GM19043 (cell line): Measurements from ENCODE around the gene CIZ1.

Experiments
- ATAC-seq: cut with Tn5 transposase; IDR thresholded peaks from one replicate; pipeline ENCODE4 v1.9.1; 2021; ENCODE audit warnings: low read depth; ENCODE audit not compliant: unreplicated experiment

The CIZ1 gene

DNA sequence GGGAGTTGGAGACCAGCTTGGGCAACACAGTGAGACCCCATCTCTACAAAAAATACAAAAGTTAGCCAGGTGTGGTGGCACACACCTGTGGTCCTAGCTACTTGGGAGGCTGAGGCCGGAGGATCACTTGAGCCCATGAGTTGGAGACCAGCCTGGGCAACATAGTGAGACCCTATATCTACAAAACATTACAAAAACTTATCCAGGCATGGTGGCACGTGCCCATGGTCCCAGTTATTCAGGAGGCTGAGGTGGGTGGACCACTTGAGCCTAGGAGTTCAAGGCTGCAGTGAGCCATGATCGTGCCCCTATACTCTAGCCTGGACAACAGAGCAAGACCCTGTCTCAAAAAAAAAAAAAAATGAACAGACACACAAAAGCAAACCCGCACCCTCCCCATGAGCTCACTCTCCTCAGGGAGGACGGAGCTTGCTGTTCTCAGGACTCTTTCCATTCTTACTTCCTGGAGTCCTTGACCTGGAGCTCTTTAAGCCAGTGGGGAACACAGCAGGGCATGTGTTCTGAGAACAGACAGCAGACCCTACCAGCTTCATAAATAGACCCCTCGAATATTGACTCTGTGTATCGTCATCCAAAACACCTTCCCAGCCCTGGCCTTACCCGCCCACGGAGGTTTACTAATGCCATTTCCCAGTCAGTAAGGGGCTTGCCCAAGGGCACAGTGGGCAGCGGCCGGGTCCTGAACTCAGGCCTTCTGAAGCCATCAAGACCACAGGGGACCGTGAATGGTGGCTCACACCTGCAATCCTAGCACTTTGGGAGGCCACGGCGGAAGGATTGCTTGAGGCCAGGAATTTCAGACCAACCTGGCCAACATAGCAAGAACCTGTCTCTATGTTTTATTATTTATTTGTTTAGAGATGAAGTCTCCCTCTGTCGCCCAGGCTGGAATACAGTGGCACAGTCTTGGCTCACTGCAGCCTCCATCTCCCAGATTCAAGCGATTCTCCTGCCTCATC lies 75.0 kb downstream of the CIZ1 start:
- no peak for ATAC-seq
